GM21447 (cell line): ENCODE results near the gene POLDIP2.

Experiments used
- ATAC-seq: cut with Tn5 transposase; IDR thresholded peaks from one replicate; pipeline ENCODE4 v1.9.1; 2021; ENCODE audit not compliant: unreplicated experiment

POLDIP2 gene

DNA sequence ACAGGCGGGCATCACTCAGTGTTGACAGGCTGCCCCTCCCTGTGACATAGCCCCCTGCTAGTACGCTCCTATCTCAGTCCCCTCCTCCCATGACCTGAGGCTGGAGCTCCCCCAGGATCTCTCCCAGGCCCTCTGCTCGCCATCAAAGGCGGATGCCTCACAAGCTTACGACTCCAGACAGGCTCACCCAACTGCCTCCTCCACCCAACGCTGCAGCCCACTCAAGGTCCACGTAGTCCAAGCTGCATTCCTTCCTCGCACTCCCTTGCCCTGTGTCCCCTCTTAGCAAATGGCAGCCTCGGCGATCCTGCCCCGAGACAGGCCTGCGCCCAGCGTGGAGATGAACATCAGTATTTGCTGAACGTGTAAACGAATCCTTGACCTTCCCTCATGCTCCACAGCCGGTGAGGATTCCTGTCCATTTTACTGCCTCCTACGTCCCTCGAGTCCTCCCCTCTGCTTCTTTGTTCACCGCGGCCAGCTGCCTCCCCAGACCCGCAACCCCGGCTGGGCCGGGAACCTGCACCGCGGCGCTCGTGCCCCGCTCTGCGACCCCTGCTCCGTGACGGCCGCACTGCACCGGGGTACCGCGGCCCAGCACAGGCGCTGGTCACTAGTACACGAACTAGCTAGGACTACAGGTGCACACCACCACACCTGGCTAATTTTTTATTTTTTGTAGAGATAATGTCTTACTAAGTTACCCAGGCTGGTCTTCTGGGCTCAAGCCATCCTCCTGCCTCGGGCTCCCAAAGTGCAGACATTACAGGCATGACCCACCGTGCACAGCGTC, 39.2 kb downstream of the POLDIP2 start:
- no peak for ATAC-seq

DNA sequence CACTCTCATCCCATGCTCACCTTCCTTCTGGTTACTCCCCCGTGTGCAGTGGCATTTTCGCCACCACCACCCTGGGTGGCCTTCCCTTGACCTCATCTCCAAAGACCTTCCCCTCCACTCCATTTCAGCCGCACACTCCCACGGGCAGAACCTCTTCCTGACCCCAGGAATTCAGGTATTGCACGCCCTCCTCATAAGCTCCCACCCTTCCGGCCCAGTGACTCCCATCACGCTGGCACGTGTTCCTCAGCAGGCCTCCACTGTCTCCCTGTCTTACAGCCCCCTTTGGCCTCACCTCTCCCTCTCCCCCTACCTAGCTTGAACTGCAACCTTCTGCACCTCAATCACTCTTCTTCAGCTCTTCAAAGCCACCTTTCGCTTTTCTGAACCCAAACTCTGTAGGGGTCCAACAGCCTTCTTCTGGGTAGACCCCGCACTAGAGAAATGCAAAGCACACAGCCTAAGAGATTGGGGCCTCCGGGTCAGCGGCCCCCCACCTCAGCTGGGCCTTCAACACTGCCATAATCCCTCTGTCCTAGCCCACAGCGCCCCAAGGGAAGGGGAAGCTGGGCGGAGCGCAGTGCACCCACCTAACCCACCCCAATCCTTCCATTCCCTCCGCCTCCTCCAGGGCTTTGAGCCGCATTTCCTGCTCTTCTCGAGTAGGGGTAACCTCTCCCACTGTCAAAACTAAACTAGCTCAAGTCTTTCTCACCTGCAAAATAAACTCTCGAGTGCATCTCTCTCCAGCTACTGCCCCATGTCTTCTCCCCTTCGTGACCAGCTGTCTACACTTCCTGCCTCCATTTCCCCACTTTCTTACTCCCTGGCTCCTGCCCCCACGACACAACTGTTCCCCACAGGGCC, 40.0 kb downstream of the POLDIP2 start:
- no peak for ATAC-seq

DNA sequence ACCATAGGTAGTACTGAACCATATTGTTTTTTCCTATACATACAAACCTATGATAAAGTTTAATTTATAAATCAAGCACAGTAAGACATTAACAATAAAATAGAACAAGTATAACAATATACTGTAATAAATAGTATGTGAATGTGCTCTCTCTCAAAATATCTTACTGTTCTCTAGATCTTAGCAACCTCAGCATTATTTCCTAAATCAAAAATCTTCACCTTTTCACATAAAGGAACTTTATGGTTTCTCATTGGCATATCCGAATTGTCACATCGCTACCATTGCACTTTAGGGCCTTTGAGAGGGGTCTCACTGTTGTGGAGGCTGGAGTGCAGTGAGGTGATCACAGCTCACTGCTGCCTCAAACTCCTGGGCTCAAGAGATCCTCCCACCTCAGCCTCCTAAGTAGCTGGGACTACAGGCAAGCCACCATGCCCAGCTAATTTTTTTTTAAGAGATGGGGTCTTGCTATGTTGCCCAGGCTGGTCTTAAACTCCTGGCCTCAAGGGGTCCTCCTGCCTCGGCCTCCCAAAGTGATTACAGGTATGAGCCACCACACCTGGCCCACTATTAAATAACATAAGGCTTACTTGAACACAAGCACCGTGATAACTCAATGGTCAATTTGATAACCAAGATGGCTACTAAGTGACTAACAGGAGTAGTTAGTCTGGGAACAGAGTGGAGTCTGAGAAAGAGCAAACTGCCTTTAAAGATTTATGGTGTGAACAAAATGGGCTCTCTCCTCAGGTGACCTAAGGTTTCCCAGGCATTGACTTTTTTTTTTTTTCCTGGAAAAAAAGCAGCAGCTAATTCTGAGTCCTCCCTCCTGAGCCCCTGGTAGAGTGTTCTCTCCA, 41.3 kb downstream of the POLDIP2 start:
- no peak for ATAC-seq

DNA sequence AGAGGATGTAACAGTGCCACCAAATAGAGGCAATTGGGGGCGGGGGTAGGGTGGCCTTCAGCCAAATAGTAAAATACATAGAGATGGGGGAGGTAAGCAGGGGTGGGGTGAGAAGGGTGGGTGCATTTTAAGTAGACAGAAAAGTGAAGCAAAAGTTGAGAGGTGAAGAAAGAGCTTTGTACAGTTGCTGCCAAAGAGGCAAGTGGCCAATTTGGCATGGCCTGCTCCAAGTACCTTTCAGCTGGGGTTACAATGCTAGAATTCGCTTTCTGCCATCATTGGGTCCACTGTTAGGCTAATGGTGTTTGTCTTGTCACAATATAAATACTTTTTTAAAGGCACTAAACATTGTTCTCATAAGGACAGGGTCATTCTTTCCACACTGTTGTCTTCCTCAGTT, 43.5 kb downstream of the POLDIP2 start:
- no peak for ATAC-seq

DNA sequence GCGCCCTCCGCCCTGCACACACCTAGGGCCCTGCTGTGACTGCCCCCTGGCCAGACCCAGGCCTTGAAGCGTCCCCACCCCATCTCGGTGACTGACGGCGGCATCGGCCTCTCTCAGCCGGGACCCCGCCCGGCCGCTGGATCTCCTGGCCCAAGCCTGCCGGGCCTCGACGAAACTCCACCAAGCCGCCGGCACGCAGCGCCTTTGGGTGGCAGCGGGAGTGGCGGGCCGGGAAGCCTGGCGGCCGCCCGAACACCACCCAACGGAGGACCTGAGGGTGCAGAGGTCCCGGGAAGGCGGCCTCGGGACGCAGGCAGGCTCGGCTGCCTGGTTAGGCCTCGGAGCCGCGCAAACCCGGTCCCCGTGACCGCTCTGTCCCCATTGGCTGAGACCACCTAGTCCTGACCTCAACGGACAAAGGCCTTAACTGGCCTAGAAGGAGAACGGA, 50.3 kb downstream of the POLDIP2 start:
- no peak for ATAC-seq

DNA sequence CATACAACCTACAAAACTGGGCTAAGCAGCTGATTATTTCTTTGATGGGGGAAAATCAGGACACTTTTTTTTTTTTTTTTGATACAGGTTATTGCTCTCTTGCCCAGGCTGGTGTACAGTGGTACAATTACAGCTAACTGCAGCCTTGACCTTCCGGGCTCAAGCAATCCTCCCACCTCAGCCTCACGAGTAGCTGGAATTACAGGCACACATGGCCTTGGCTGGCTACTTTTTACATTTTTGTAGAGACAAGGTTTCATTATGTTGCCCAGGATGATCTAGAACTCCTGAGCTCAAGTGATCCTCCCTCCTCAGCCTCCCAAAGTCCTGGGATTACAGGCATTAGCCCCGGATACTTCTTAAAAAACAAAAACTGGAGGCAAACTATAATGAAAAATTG, 58.9 kb downstream of the POLDIP2 start:
- ATAC-seq, result no peak
